H9 (cell line): ENCODE measurements around the gene CERK. TPM values are rescaled to one million over a fixed set of nuclear protein-coding genes. Genes with fewer than 3 reads are reported as not detected.

Source experiments
- DNase-seq: peaks from one replicate; pipeline ENCODE4 v3.0.0-alpha.2; 2017
- H2AFZ ChIP-seq: one replicate; pipeline ENCODE4 v1.6.1; 2013; ENCODE audit warnings: mild to moderate bottlenecking, low read length, control low read depth, moderate library complexity
- H2AK5ac ChIP-seq: 2 replicates; pipeline ENCODE4 v1.6.1; 2013; ENCODE audit warnings: low read length, control low read depth, mixed read lengths; ENCODE audit not compliant: insufficient read length
- H2BK120ac ChIP-seq: one replicate; pipeline ENCODE4 v1.6.1; 2013; ENCODE audit warnings: low read depth, mild to moderate bottlenecking, low read length, control low read depth, inconsistent platforms; ENCODE audit not compliant: poor library complexity, severe bottlenecking
- H2BK12ac ChIP-seq: 2 replicates; pipeline ENCODE4 v1.6.1; 2013; ENCODE audit warnings: low read length, control low read depth, mixed read lengths, low read depth; ENCODE audit not compliant: insufficient read length
- H2BK15ac ChIP-seq: 2 replicates; pipeline ENCODE4 v1.6.1; 2013; ENCODE audit warnings: low read depth, low read length, control low read depth
- H2BK20ac ChIP-seq: one replicate; pipeline ENCODE4 v1.6.1; 2013; ENCODE audit warnings: low read depth, mild to moderate bottlenecking, low read length, control low read depth, inconsistent platforms; ENCODE audit not compliant: poor library complexity, severe bottlenecking
- H2BK5ac ChIP-seq: 2 replicates; pipeline ENCODE4 v1.6.1; 2013; ENCODE audit warnings: low read length, control low read depth, mixed read lengths; ENCODE audit not compliant: insufficient read length
- H3K14ac ChIP-seq: 2 replicates; pipeline ENCODE4 v1.6.1; 2013; ENCODE audit warnings: low read length, control low read depth; ENCODE audit not compliant: insufficient read depth
- H3K18ac ChIP-seq: 2 replicates; pipeline ENCODE4 v1.6.1; 2013; ENCODE audit warnings: low read depth, mild to moderate bottlenecking, mixed read lengths, low read length, control low read depth; ENCODE audit not compliant: insufficient read length
- H3K23ac ChIP-seq: 2 replicates; pipeline ENCODE4 v1.6.1; 2013; ENCODE audit warnings: low read length, control low read depth, mixed read lengths, low read depth; ENCODE audit not compliant: insufficient read length
- H3K23me2 ChIP-seq: 2 replicates; pipeline ENCODE4 v1.6.1; 2013; ENCODE audit warnings: low read depth, mild to moderate bottlenecking, mixed read lengths, low read length, control low read depth; ENCODE audit not compliant: insufficient read length, poor library complexity, severe bottlenecking
- H3K27ac ChIP-seq: 2 replicates; pipeline ENCODE4 v1.5.1; 2013; ENCODE audit warnings: low read length, control low read depth, mixed read lengths, low read depth; ENCODE audit not compliant: insufficient read length
- H3K27me3 ChIP-seq: 2 replicates; pipeline ENCODE4 v1.6.1; 2013; ENCODE audit warnings: low read length, control low read depth, inconsistent platforms; ENCODE audit not compliant: insufficient read depth
- H3K4ac ChIP-seq: 2 replicates; pipeline ENCODE4 v1.6.1; 2013; ENCODE audit warnings: low read depth, mild to moderate bottlenecking, control low read depth, inconsistent platforms, low read length, moderate library complexity
- H3K4me1 ChIP-seq: 2 replicates; pipeline ENCODE4 v1.6.1; 2013; ENCODE audit warnings: low read length, control low read depth, inconsistent platforms; ENCODE audit not compliant: insufficient read depth
- H3K4me2 ChIP-seq: 2 replicates; pipeline ENCODE4 v1.6.1; 2013; ENCODE audit warnings: low read length, control low read depth, mixed read lengths; ENCODE audit not compliant: insufficient read length, insufficient read depth
- H3K56ac ChIP-seq: 2 replicates; pipeline ENCODE4 v1.6.1; 2013; ENCODE audit warnings: low read depth, mild to moderate bottlenecking, mixed read lengths, low read length, control low read depth; ENCODE audit not compliant: insufficient read length
- H3K79me1 ChIP-seq: 2 replicates; pipeline ENCODE4 v1.6.1; 2013; ENCODE audit warnings: low read depth, mild to moderate bottlenecking, moderate library complexity, low read length, control low read depth, inconsistent platforms; ENCODE audit not compliant: insufficient read depth, poor library complexity, severe bottlenecking
- H3K79me2 ChIP-seq: 2 replicates; pipeline ENCODE4 v1.6.1; 2013; ENCODE audit warnings: low read length, control low read depth, inconsistent platforms; ENCODE audit not compliant: insufficient read depth
- H3K9ac ChIP-seq: 2 replicates; pipeline ENCODE4 v1.6.1; 2013; ENCODE audit warnings: low read length, control low read depth, mixed read lengths; ENCODE audit not compliant: insufficient read length; ENCODE audit errors: extremely low read depth
- H3K9me3 ChIP-seq: one replicate; pipeline ENCODE4 v1.6.1; 2013; ENCODE audit warnings: low read depth, low read length, inconsistent platforms; ENCODE audit not compliant: control insufficient read depth
- H3T11ph ChIP-seq: one replicate; pipeline ENCODE4 v1.6.1; 2013; ENCODE audit warnings: mild to moderate bottlenecking, low read length, control low read depth, inconsistent platforms
- H4K20me1 ChIP-seq: one replicate; pipeline ENCODE4 v1.6.1; 2013; ENCODE audit not compliant: control insufficient read depth, insufficient read length, insufficient read depth
- H4K5ac ChIP-seq: 2 replicates; pipeline ENCODE4 v1.6.1; 2013; ENCODE audit warnings: low read depth, mild to moderate bottlenecking, mixed read lengths, low read length, control low read depth; ENCODE audit not compliant: insufficient read length
- H4K8ac ChIP-seq: replicated peaks from 2 replicates; pipeline ENCODE4 v1.6.1; 2013; ENCODE audit warnings: low read length, control low read depth, mixed read lengths, low read depth; ENCODE audit not compliant: insufficient read length
- H4K91ac ChIP-seq: 2 replicates; pipeline ENCODE4 v1.6.1; 2013; ENCODE audit warnings: low read depth, mild to moderate bottlenecking, moderate library complexity, mixed read lengths, low read length, control low read depth; ENCODE audit not compliant: insufficient read length
- H3K27ac Mint-ChIP-seq, 3 experiments: 2 replicates in 2 of 3; 3 replicates in 1 of 3; pipeline ENCODE4 v1.8.0; 2020 to 2021; ENCODE audit warnings: mixed read lengths in 3 of 3, mild to moderate bottlenecking in 1 of 3, moderate library complexity in 1 of 3
- H3K27me3 Mint-ChIP-seq: 2 replicates; pipeline ENCODE4 v1.8.0; 2021; ENCODE audit warnings: low read depth, mild to moderate bottlenecking, moderate library complexity, mixed read lengths
- H3K36me3 Mint-ChIP-seq, 3 experiments: 2 replicates in 2 of 3; 3 replicates in 1 of 3; pipeline ENCODE4 v1.8.0; 2020 to 2021; ENCODE audit warnings: low read depth in 3 of 3, mixed read lengths in 3 of 3; ENCODE audit not compliant: insufficient read depth in 1 of 3
- H3K4me1 Mint-ChIP-seq, 2 experiments: 2 replicates each; pipeline ENCODE4 v1.8.0; 2020; ENCODE audit warnings: mixed read lengths in 2 of 2
- H3K4me3 Mint-ChIP-seq, 2 experiments: 2 replicates in 1 of 2; 3 replicates in 1 of 2; pipeline ENCODE4 v1.8.0; 2020 to 2021; ENCODE audit warnings: mild to moderate bottlenecking in 2 of 2, mixed read lengths in 2 of 2, moderate library complexity in 1 of 2
- H3K9me3 Mint-ChIP-seq, 2 experiments: 2 replicates in 1 of 2; 3 replicates in 1 of 2; pipeline ENCODE4 v1.8.0; 2020; ENCODE audit warnings: mild to moderate bottlenecking in 2 of 2, mixed read lengths in 2 of 2, moderate library complexity in 1 of 2
- WGBS: extraction: QIAGEN DNeasy Blood & Tissue Kit; methylation state at CpG from one replicate; pipeline ENCODE4 v1.1.7; 2013; ENCODE audit warnings: missing lambda C conversion rate, low lambda C conversion rate, mixed read lengths; ENCODE audit not compliant: insufficient read length; ENCODE audit errors: extremely low coverage; 5-methylcytosine and 5-hydroxymethylcytosine counted together
- total RNA-seq: library from RNA; stranded (reverse); gene quantifications from 2 replicates; pipeline ENCODE4 v1.2.1, GENCODE V29; 2021
- TF ChIP-seq, protein P1 (sequence below): fragments of 200-600 bp; sonication (generic); conservative IDR thresholded peaks from 3 replicates; pipeline ENCODE4 v1.8.0; 2021; ENCODE audit warnings: antibody characterized with exemption, mild to moderate bottlenecking

CERK gene
- total RNA-seq, 1 experiment from 2014 or later, result 47.1 TPM

DNA sequence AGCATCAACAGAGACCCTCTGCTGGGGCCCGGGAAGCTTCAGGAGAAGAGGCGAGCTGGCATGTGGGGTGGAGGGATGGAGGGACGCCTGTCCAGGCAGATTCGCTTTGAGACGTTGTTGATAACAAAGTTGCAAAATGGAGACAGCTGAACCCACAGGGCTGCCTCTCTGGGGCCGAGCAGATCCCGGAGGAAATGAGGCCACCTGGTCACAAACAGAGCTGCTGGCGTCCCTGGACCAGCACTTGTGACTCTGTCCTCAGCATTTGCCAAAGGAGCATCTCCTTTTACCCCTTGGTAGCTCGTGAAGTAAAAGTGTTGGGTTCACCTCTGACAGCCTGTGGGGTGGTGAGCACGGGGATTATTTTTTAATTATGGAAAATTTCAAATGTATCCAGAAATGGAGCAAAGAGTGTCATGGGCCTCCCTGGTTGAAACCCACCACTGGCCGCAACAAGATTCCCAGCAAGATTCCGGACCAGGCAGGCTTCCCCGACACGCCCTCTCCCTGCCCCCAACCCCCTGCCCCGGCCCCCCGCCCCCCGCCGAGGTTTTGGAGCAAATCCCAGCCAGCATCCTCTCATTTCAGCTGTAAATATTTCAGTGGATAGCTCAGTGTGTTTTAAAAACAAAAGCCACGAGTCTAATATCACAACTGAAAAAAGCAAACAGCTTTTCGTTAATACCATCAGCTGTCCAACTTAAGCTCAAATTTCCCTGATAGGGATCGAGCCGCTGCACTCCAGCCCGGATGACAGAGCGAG, 97.6 kb downstream of the CERK start:
- no peak overlapping the region for H2AK5ac ChIP-seq
- no peak overlapping the region for H2BK120ac ChIP-seq
- H3K4ac ChIP-seq, result no peak overlapping the region
- no peaks in the 10 kb centered on the region for H4K20me1 ChIP-seq
- no peak overlapping the region for H3K4me2 ChIP-seq
- Mint-ChIP-seq H3K4me1 (peaks cover 3 to 27% of the 10 kb centered on the region in 2 experiments), H3K4me3 (no peak overlapping the region; a peak in 1 of 5 replicates), H3K9me3 (peaks cover 5 to 6% of the 10 kb centered on the region in 2 experiments; a peak in 3 of 5 replicates), H3K27me3 (no peaks in the 10 kb centered on the region), H3K36me3 (peaks cover 0 to 6% (median 5%) of the 10 kb centered on the region in 3 experiments; a peak in 3 of 7 replicates), H3K27ac (peak overlapping the region in 2 of 3 experiments; percentile 18 to 40; a peak in 1 of 7 replicates)
- H4K8ac ChIP-seq, result no peak overlapping the region
- H2BK15ac ChIP-seq, result no peak overlapping the region
- no peaks in the 10 kb centered on the region for H3K27me3 ChIP-seq
- H3K18ac ChIP-seq, result no peak overlapping the region
- TF ChIP-seq, protein P1, sequence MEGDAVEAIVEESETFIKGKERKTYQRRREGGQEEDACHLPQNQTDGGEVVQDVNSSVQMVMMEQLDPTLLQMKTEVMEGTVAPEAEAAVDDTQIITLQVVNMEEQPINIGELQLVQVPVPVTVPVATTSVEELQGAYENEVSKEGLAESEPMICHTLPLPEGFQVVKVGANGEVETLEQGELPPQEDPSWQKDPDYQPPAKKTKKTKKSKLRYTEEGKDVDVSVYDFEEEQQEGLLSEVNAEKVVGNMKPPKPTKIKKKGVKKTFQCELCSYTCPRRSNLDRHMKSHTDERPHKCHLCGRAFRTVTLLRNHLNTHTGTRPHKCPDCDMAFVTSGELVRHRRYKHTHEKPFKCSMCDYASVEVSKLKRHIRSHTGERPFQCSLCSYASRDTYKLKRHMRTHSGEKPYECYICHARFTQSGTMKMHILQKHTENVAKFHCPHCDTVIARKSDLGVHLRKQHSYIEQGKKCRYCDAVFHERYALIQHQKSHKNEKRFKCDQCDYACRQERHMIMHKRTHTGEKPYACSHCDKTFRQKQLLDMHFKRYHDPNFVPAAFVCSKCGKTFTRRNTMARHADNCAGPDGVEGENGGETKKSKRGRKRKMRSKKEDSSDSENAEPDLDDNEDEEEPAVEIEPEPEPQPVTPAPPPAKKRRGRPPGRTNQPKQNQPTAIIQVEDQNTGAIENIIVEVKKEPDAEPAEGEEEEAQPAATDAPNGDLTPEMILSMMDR, result no peak
- no peak overlapping the region for H3K9ac ChIP-seq
- no peak overlapping the region for H3K56ac ChIP-seq
- no peak overlapping the region for H2BK12ac ChIP-seq
- no peak overlapping the region for H2AFZ ChIP-seq
- no peak overlapping the region for H4K91ac ChIP-seq
- H3K9me3 ChIP-seq, result no peaks in the 10 kb centered on the region
- H2BK5ac ChIP-seq, result no peak overlapping the region
- no peak overlapping the region for H2BK20ac ChIP-seq
- no peak overlapping the region for H3K14ac ChIP-seq
- WGBS, result no CpG with 5 or more reads among the region's 24 CpGs
- no peaks in the 10 kb centered on the region for H3K4me1 ChIP-seq
- H3T11ph ChIP-seq, result no peak overlapping the region
- H3K23ac ChIP-seq, result no peak overlapping the region
- no peak overlapping the region for H4K5ac ChIP-seq
- H3K23me2 ChIP-seq, result no peaks in the 10 kb centered on the region
- DNase-seq, result no peak
- no peaks in the 10 kb centered on the region for H3K79me2 ChIP-seq
- no peaks in the 10 kb centered on the region for H3K79me1 ChIP-seq
- H3K27ac ChIP-seq, result no peak overlapping the region
